SK-N-SH treated with all-trans-retinoic acid at 6 μM for 48 hours (cell line): ENCODE data around the gene KCNIP1.

Experiments
- ATAC-seq: fragments of 200-7000 bp; cut with Tn5 transposase; 3 replicates; pipeline ENCODE4 v1.9.1; 2020; ENCODE audit warnings: mild to moderate bottlenecking, moderate library complexity
- ARNTL ChIP-seq: fragments of 450-650 bp; formaldehyde crosslinking; IDR thresholded peaks from 2 replicates; pipeline ENCODE4 v1.5.0; 2020; ENCODE audit warnings: low read depth, mild to moderate bottlenecking, moderate library complexity, borderline replicate concordance
- BACH2 ChIP-seq: fragments of 250-450 bp; sonication (Bioruptor Pico); IDR thresholded peaks from 2 replicates; pipeline ENCODE4 v1.9.0; 2021; ENCODE audit warnings: mild to moderate bottlenecking, borderline replicate concordance
- CSDC2 ChIP-seq: fragments of 250-450 bp; sonication (Bioruptor Pico); IDR thresholded peaks from 2 replicates; pipeline ENCODE4 v1.5.0; 2020; ENCODE audit warnings: mild to moderate bottlenecking, moderate library complexity
- CSRNP3 ChIP-seq: fragments of 250-450 bp; sonication (Bioruptor Pico); IDR thresholded peaks from 2 replicates; pipeline ENCODE4 v1.5.1; 2021; ENCODE audit warnings: mild to moderate bottlenecking, moderate library complexity
- ESRRG ChIP-seq: fragments of 250-450 bp; sonication (Bioruptor Pico); IDR thresholded peaks from 2 replicates; pipeline ENCODE4 v1.6.1; 2021; ENCODE audit warnings: mild to moderate bottlenecking
- GLIS3 ChIP-seq: fragments of 250-450 bp; sonication (Bioruptor Pico); IDR thresholded peaks from 2 replicates; pipeline ENCODE4 v1.5.0; 2020; ENCODE audit warnings: mild to moderate bottlenecking, moderate library complexity
- OSR1 ChIP-seq: fragments of 250-450 bp; sonication (Bioruptor Pico); IDR thresholded peaks from 2 replicates; pipeline ENCODE4 v1.8.0; 2022; ENCODE audit warnings: moderate library complexity, mild to moderate bottlenecking, inconsistent platforms
- PATZ1 ChIP-seq: fragments of 250-450 bp; sonication (Bioruptor Pico); IDR thresholded peaks from 2 replicates; pipeline ENCODE4 v1.8.0; 2020; ENCODE audit warnings: mild to moderate bottlenecking, moderate library complexity, borderline replicate concordance
- POU6F1 ChIP-seq: fragments of 250-450 bp; sonication (Bioruptor Pico); IDR thresholded peaks from 2 replicates; pipeline ENCODE4 v1.8.0; 2021; ENCODE audit warnings: low read depth, mild to moderate bottlenecking, moderate library complexity, borderline replicate concordance
- PPARA ChIP-seq: fragments of 250-450 bp; sonication (Bioruptor Pico); IDR thresholded peaks from 2 replicates; pipeline ENCODE4 v1.5.0; 2020; ENCODE audit warnings: mild to moderate bottlenecking, borderline replicate concordance
- RARB ChIP-seq: fragments of 250-450 bp; sonication (Bioruptor Pico); IDR thresholded peaks from 2 replicates; pipeline ENCODE4 v1.8.0; 2021; ENCODE audit warnings: mild to moderate bottlenecking, moderate library complexity
- SNAI2 ChIP-seq: fragments of 250-450 bp; sonication (Bioruptor Pico); IDR thresholded peaks from 2 replicates; pipeline ENCODE4 v1.5.0; 2020; ENCODE audit warnings: mild to moderate bottlenecking, moderate library complexity
- TCF4 ChIP-seq: fragments of 250-450 bp; sonication (Bioruptor Pico); IDR thresholded peaks from 2 replicates; pipeline ENCODE4 v1.8.0; 2021; ENCODE audit warnings: mild to moderate bottlenecking, moderate library complexity, borderline replicate concordance
- TOX ChIP-seq: fragments of 250-450 bp; sonication (Bioruptor Pico); IDR thresholded peaks from 2 replicates; pipeline ENCODE4 v1.8.0; 2021; ENCODE audit warnings: mild to moderate bottlenecking, moderate library complexity, borderline replicate concordance
- TSHZ2 ChIP-seq: fragments of 250-450 bp; sonication (Bioruptor Pico); IDR thresholded peaks from 2 replicates; pipeline ENCODE4 v1.5.0; 2020; ENCODE audit warnings: mild to moderate bottlenecking, moderate library complexity
- ZC3H10 ChIP-seq: fragments of 250-450 bp; sonication (Bioruptor Pico); IDR thresholded peaks from 2 replicates; pipeline ENCODE4 v1.5.1; 2021; ENCODE audit warnings: mild to moderate bottlenecking, moderate library complexity
- ZFP3 ChIP-seq: fragments of 250-450 bp; sonication (Bioruptor Pico); IDR thresholded peaks from 2 replicates; pipeline ENCODE4 v1.5.0; 2020; ENCODE audit warnings: mild to moderate bottlenecking, moderate library complexity
- ZFP30 ChIP-seq: fragments of 450-650 bp; formaldehyde crosslinking; IDR thresholded peaks from 2 replicates; pipeline ENCODE4 v1.5.0; 2022; ENCODE audit warnings: mild to moderate bottlenecking, moderate library complexity
- ZNF565 ChIP-seq: fragments of 450-650 bp; formaldehyde crosslinking; conservative IDR thresholded peaks from 2 replicates; pipeline ENCODE4 v1.5.0; 2020; ENCODE audit warnings: low read depth, mild to moderate bottlenecking, moderate library complexity
- ZNF70 ChIP-seq: fragments of 450-650 bp; formaldehyde crosslinking; IDR thresholded peaks from 2 replicates; pipeline ENCODE4 v1.5.0; 2020; ENCODE audit warnings: mild to moderate bottlenecking, moderate library complexity
- ZNF8 ChIP-seq: fragments of 450-650 bp; formaldehyde crosslinking; IDR thresholded peaks from 2 replicates; pipeline ENCODE4 v1.5.0; 2020; ENCODE audit warnings: mild to moderate bottlenecking, moderate library complexity

The KCNIP1 gene

GRCh38 chr5:170758481-170758880 is 254.7 kb downstream of the KCNIP1 start:
- ATAC-seq = no peak
- TF ChIP-seq ZNF565 (CRISPR knock-in tag) (no peak), TOX (CRISPR knock-in tag) (no peak), TCF4 (CRISPR knock-in tag) (no peak), GLIS3 (no peak), ZNF70 (no peak), ZC3H10 (no peak), BACH2 (no peak), ZNF8 (CRISPR knock-in tag) (no peak), TSHZ2 (CRISPR knock-in tag) (no peak), POU6F1 (CRISPR knock-in tag) (no peak), SNAI2 (CRISPR knock-in tag) (no peak), ARNTL (CRISPR knock-in tag) (no peak), RARB (CRISPR knock-in tag) (no peak), CSRNP3 (CRISPR knock-in tag) (no peak), ZFP30 (CRISPR knock-in tag) (no peak), ZFP3 (CRISPR knock-in tag) (no peak), OSR1 (CRISPR knock-in tag) (no peak), PPARA (CRISPR knock-in tag) (no peak), ESRRG (CRISPR knock-in tag) (no peak), CSDC2 (CRISPR knock-in tag) (no peak)

- no peak for TF ChIP-seq CSDC2 (CRISPR knock-in tag)
- TF ChIP-seq TCF4 (CRISPR knock-in tag) = no peak
- TF ChIP-seq ZNF70 = no peak
- no peak for TF ChIP-seq ZNF565 (CRISPR knock-in tag)
- no peak for TF ChIP-seq ARNTL (CRISPR knock-in tag)
- no peak for TF ChIP-seq TOX (CRISPR knock-in tag)
- no peak for TF ChIP-seq ZNF8 (CRISPR knock-in tag)
- no peak for TF ChIP-seq ZFP3 (CRISPR knock-in tag)
- no peak for TF ChIP-seq ESRRG (CRISPR knock-in tag)
- no peak for TF ChIP-seq POU6F1 (CRISPR knock-in tag)
- TF ChIP-seq PATZ1 (CRISPR knock-in tag) = no peak
- TF ChIP-seq SNAI2 (CRISPR knock-in tag) = no peak
- TF ChIP-seq, all 23 proteins: peak for 0
- ATAC-seq = no peak
Measured at GRCh38 chr5:170760113-170760512, 256.3 kb downstream of the KCNIP1 start.
